RWPE2 (cell line): ENCODE measurements around the gene SMIM13.
A peak's percentile ranks its signal among the peaks of the same experiment; 100 is the strongest.

Source experiments
- ATAC-seq: fragments of 200-7000 bp; cut with Tn5 transposase; 3 replicates; pipeline ENCODE4 v1.9.1; 2021; ENCODE audit warnings: low read depth
- DNase-seq: peaks from one replicate; pipeline ENCODE4 v3.0.0-alpha.2; 2020; ENCODE audit warnings: low spot score
- H3K27ac ChIP-seq: fragments of 450-650 bp; 2 replicates; pipeline ENCODE4 v1.5.1; 2017; ENCODE audit warnings: mild to moderate bottlenecking; ENCODE audit not compliant: poor library complexity, severe bottlenecking
- H3K27me3 ChIP-seq: fragments of 250-450 bp; sonication (Bioruptor Pico); 2 replicates; pipeline ENCODE4 v1.5.1; 2021; ENCODE audit warnings: mild to moderate bottlenecking, moderate library complexity; ENCODE audit not compliant: insufficient read depth, poor library complexity, severe bottlenecking
- H3K36me3 ChIP-seq: fragments of 250-450 bp; sonication (Bioruptor Pico); 2 replicates; pipeline ENCODE4 v1.5.1; 2020; ENCODE audit warnings: low read depth, mild to moderate bottlenecking, moderate library complexity
- H3K4me1 ChIP-seq: fragments of 250-450 bp; sonication (Bioruptor Pico); 2 replicates; pipeline ENCODE4 v1.5.1; 2021; ENCODE audit warnings: mild to moderate bottlenecking, moderate library complexity; ENCODE audit not compliant: insufficient read depth, poor library complexity, severe bottlenecking
- H3K4me3 ChIP-seq: fragments of 250-450 bp; sonication (Bioruptor Pico); 2 replicates; pipeline ENCODE4 v1.5.1; 2021; ENCODE audit warnings: mild to moderate bottlenecking, moderate library complexity; ENCODE audit not compliant: severe bottlenecking
- H3K9me3 ChIP-seq: fragments of 250-450 bp; sonication (Bioruptor Pico); 2 replicates; pipeline ENCODE4 v1.5.1; 2021; ENCODE audit warnings: mild to moderate bottlenecking, moderate library complexity; ENCODE audit not compliant: severe bottlenecking
- TF ChIP-seq, protein P1 (sequence below): fragments of 450-650 bp; IDR thresholded peaks from one replicate; pipeline ENCODE4 v1.5.1; 2017; ENCODE audit warnings: mild to moderate bottlenecking, moderate library complexity; ENCODE audit not compliant: poor library complexity, severe bottlenecking

The SMIM13 gene

DNA sequence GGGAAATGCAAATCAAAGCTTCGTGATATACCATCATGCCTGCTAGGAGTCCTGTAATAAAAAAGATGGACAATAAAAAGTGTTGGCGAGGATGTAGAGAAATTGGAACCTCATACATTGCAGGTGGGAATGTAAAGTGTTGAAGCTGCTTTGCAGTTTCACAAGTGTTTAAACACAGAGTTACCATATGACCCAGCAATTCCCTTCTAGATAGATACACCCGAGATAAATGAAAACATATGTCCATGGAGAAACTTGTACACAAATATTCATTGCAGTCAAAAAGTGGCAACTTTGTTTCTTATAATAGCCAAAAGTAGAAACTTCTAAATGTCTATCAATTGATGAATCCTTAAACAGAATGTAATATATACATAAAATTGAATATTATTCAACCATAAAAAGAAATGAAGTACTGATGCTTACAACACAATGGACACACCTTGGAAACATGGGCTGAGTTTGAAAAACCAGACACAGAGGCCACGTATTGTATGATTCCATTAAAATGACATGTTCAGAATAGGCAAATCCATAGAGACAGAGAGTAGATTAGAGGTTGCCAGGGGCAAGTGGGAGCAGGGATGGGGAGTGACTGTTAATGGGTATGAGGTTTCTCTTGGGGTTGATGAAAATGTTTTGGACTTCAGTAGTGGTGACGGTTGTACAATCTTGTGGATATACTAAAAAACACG, 38.7 kb downstream of the SMIM13 start:
- TF ChIP-seq, protein P1, sequence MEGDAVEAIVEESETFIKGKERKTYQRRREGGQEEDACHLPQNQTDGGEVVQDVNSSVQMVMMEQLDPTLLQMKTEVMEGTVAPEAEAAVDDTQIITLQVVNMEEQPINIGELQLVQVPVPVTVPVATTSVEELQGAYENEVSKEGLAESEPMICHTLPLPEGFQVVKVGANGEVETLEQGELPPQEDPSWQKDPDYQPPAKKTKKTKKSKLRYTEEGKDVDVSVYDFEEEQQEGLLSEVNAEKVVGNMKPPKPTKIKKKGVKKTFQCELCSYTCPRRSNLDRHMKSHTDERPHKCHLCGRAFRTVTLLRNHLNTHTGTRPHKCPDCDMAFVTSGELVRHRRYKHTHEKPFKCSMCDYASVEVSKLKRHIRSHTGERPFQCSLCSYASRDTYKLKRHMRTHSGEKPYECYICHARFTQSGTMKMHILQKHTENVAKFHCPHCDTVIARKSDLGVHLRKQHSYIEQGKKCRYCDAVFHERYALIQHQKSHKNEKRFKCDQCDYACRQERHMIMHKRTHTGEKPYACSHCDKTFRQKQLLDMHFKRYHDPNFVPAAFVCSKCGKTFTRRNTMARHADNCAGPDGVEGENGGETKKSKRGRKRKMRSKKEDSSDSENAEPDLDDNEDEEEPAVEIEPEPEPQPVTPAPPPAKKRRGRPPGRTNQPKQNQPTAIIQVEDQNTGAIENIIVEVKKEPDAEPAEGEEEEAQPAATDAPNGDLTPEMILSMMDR = no peak
- H3K4me3 ChIP-seq = no peak overlapping the region
- DNase-seq = no peak
- H3K27me3 ChIP-seq = no peaks in the 10 kb centered on the region
- no peak overlapping the region for H3K27ac ChIP-seq
- peaks cover 14% of the 10 kb centered on the region for H3K4me1 ChIP-seq
- H3K36me3 ChIP-seq = peaks cover 27% of the 10 kb centered on the region
- H3K9me3 ChIP-seq = peaks cover 1% of the 10 kb centered on the region
- ATAC-seq = no peak

DNA sequence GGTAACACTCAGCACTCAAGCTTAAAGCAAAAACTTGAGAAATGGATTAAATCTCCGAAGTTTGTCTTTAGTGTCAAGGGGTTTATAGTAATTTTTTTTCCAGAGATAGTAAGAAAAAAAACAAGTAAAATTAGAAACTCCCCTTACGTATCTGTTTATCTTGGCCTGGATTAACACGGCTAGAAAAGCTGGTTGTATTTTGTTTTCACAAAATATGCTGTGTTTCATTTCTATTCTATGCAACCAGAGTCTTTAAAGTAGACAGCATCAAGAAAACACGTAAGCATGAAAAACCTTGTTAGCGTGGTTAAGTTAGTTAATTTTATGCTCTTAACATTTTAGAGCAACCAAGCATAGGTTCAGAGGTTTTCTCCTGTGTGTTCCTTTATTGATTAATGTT, 39.6 kb downstream of the SMIM13 start:
- Histone ChIP-seq H3K9me3 (peaks cover 1% of the 10 kb centered on the region), H3K4me1 (peaks cover 23% of the 10 kb centered on the region), H3K27me3 (no peaks in the 10 kb centered on the region), H3K4me3 (no peak overlapping the region), H3K27ac (no peak overlapping the region), H3K36me3 (peaks cover 30% of the 10 kb centered on the region)
- DNase-seq = no peak
- TF ChIP-seq, protein P1 = no peak
- ATAC-seq = no peak

DNA sequence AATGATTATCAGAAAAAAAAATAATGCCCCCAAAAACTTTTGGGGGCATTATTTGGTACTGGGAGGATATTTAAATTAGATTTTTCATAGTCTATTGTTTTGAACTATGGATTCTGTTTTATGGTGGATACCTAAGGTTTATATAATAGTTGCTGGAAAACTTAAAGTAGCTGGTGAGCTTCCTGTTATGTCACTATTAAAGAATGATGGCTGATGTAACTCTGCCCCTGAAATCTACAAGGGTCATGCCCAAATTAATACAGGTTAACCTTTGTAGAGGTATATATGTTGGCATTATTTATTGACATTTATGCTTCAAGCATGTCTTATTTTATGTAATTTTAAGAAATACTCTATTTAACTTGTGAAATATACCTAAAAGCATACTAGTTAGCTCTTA, 43.2 kb downstream of the SMIM13 start:
- 0 out of 3 replicates have a peak, but pooled peaks have one; percentile 9 for ATAC-seq

DNA sequence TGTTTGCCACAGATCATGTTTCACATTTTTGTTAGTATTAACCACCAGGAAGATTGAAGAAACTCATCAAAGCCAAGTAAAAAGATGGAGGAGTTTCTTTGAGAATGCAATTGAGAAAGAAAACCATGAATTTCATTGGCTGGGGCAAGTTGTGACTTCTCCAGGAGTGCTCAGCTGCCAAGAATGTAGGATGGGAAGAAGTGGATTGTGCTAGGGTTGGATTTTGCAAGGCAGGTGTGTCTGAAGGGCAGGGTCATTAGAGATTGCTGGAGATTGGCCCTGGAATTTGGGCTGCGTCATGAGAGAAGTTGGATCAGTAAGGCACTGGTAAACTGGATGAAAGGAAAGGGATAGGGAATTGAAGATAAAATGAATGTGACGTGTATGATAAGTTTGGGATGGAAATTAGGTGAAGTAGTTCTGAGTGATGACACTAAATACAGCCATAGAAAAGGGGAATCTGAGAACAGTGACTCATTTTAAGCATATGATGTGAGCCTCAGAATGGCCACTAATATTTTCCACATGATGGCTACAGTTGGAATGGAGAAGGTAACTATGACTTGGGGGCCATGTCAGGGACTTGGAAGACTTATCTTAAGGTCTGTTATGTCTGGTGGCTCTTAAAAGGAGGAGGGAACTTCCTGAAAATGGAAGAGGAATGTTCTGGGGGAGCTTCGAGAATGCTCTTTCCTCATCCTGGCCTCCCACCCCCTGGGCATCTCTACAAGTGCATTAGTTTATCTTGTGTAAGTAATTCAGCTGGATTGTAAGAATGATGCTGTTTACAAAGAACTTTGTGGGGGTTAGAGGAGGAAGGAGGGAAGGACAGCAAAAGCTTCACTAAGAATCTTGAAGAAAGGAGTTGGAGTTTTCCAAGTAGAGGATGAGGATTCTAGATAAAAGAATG, 45.7 kb downstream of the SMIM13 start:
- peak; percentile 81 for DNase-seq
- Histone ChIP-seq H3K27me3 (no peaks in the 10 kb centered on the region), H3K9me3 (no peaks in the 10 kb centered on the region), H3K36me3 (peaks cover 26% of the 10 kb centered on the region), H3K27ac (peak overlapping the region; percentile 80), H3K4me1 (peaks cover 55% of the 10 kb centered on the region), H3K4me3 (no peak overlapping the region)
- ATAC-seq = peak; percentile 91
- TF ChIP-seq, protein P1 = no peak

More for the DNA sequence above, 43.2 kb downstream of the SMIM13 start:
- Histone ChIP-seq H3K27me3 (no peaks in the 10 kb centered on the region), H3K9me3 (peaks cover 1% of the 10 kb centered on the region), H3K4me1 (peaks cover 40% of the 10 kb centered on the region), H3K36me3 (peaks cover 26% of the 10 kb centered on the region), H3K27ac (peak overlapping the region; percentile 80), H3K4me3 (no peak overlapping the region)
- DNase-seq = no peak
- TF ChIP-seq, protein P1 = no peak
